ENCODE data around the gene AKAP13. TPM values are rescaled to one million over a fixed set of nuclear protein-coding genes. Genes with fewer than 3 reads are reported as not detected.

Gene AKAP13
- total RNA-seq, 6 donors from 2014 or later = 329 to 1,278 (median 748) TPM

GRCh38 chr15:85618956-85619491 lies 238.6 kb downstream of the AKAP13 start:
- peak overlapping the region; percentile 82 to 90 (median 82) for H3K27ac ChIP-seq
- H3K4me1 ChIP-seq = peaks cover 76 to 94% (median 85%) of the 10 kb centered on the region in 4 donors
- DNase-seq (peak in 1 of 2 donors; percentile 67), ATAC-seq (ENCODE audit: low FRiP score in 2 of 2) (peak; percentile 71 to 84)
- no peaks in the 10 kb centered on the region for H3K9me3 ChIP-seq
- peak overlapping the region in 3 of 4 donors; percentile 38 to 50 (median 39) for H3K4me3 ChIP-seq
- 1 to 2% methylated on average over 8 of the region's 8 CpGs for WGBS, 2 donors
- H3K27me3 ChIP-seq = no peaks in the 10 kb centered on the region
- H3K36me3 ChIP-seq = no peaks in the 10 kb centered on the region
- no peak for TF ChIP-seq CTCF (IDR thresholded peaks at IDR 0.05)
- no peak for TF ChIP-seq EP300 (IDR thresholded peaks at IDR 0.05)
- TF ChIP-seq POLR2AphosphoS5 (IDR thresholded peaks at IDR 0.05) = peak; percentile 49 to 79
- peak in 2 of 4 donors; percentile 20 to 35 for TF ChIP-seq POLR2A (IDR thresholded peaks at IDR 0.05)

GRCh38 chr15:85619992-85620689 lies 239.7 kb downstream of the AKAP13 start:
- Histone ChIP-seq H3K4me1 (peaks cover 78 to 98% (median 88%) of the 10 kb centered on the region in 4 donors), H3K27ac (peak overlapping the region; percentile 82 to 90 (median 82)), H3K4me3 (peak overlapping the region; percentile 36 to 50 (median 38)), H3K27me3 (no peaks in the 10 kb centered on the region), H3K9me3 (no peaks in the 10 kb centered on the region), H3K36me3 (no peaks in the 10 kb centered on the region)
- WGBS, 2 donors = 49 to 59% methylated on average over 9 of the region's 9 CpGs
- ATAC-seq (ENCODE audit: low FRiP score in 2 of 2) = no peak
- DNase-seq = no peak
- TF ChIP-seq CTCF (IDR thresholded peaks at IDR 0.05) (no peak), EP300 (IDR thresholded peaks at IDR 0.05) (no peak), POLR2AphosphoS5 (IDR thresholded peaks at IDR 0.05) (no peak), POLR2A (IDR thresholded peaks at IDR 0.05) (no peak)

GRCh38 chr15:85620690-85621049 lies 240.3 kb downstream of the AKAP13 start:
- ATAC-seq (ENCODE audit: low FRiP score in 2 of 2) = peak in 1 of 2 donors; percentile 48

GRCh38 chr15:85621094-85621493 lies 240.7 kb downstream of the AKAP13 start:
- 53 to 57% methylated on average over 4 of the region's 4 CpGs for WGBS, 2 donors
- Histone ChIP-seq H3K9me3 (no peaks in the 10 kb centered on the region), H3K27ac (peak overlapping the region; percentile 82 to 90 (median 82)), H3K36me3 (peaks cover 0 to 6% (median 1%) of the 10 kb centered on the region in 4 donors), H3K27me3 (no peaks in the 10 kb centered on the region), H3K4me3 (peak overlapping the region in 3 of 4 donors; percentile 38 to 50 (median 39)), H3K4me1 (peaks cover 78 to 98% (median 88%) of the 10 kb centered on the region in 4 donors)
- ATAC-seq (ENCODE audit: low FRiP score in 2 of 2) = no peak
- DNase-seq = no peak
- TF ChIP-seq POLR2A (IDR thresholded peaks at IDR 0.05) (no peak), POLR2AphosphoS5 (IDR thresholded peaks at IDR 0.05) (no peak), CTCF (IDR thresholded peaks at IDR 0.05) (no peak), EP300 (IDR thresholded peaks at IDR 0.05) (no peak)

More at GRCh38 chr15:85620690-85621049, 240.3 kb downstream of the AKAP13 start:
- no peaks in the 10 kb centered on the region for H3K9me3 ChIP-seq
- 20 to 44% methylated on average over 3 of the region's 3 CpGs for WGBS, 2 donors
- DNase-seq = no peak
- H3K27ac ChIP-seq = peak overlapping the region; percentile 82 to 90 (median 82)
- H3K36me3 ChIP-seq = peaks cover 0 to 3% (median 0%) of the 10 kb centered on the region in 4 donors
- peak overlapping the region in 3 of 4 donors; percentile 38 to 50 (median 39) for H3K4me3 ChIP-seq
- peaks cover 78 to 98% (median 89%) of the 10 kb centered on the region in 4 donors for H3K4me1 ChIP-seq
- H3K27me3 ChIP-seq = no peaks in the 10 kb centered on the region
- TF ChIP-seq POLR2A (IDR thresholded peaks at IDR 0.05) (peak in 1 of 4 donors; percentile 49), EP300 (IDR thresholded peaks at IDR 0.05) (peak in 1 of 4 donors; percentile 38), POLR2AphosphoS5 (IDR thresholded peaks at IDR 0.05) (peak in 1 of 2 donors; percentile 39), CTCF (IDR thresholded peaks at IDR 0.05) (no peak)
